Smooth muscle cell of the brain vasculature (primary cell): ENCODE results near the gene SLC41A3.
"Not testable (repeated sequence)": the region's sequence is repeated elsewhere in the genome, so short reads cannot be mapped to it uniquely, and the experiment has no call there.

Experiments used
- DNase-seq: peaks from one replicate; pipeline ENCODE4 v3.0.0-alpha.2; 2012; ENCODE audit warnings: low read depth, low spot score

Gene SLC41A3

DNA sequence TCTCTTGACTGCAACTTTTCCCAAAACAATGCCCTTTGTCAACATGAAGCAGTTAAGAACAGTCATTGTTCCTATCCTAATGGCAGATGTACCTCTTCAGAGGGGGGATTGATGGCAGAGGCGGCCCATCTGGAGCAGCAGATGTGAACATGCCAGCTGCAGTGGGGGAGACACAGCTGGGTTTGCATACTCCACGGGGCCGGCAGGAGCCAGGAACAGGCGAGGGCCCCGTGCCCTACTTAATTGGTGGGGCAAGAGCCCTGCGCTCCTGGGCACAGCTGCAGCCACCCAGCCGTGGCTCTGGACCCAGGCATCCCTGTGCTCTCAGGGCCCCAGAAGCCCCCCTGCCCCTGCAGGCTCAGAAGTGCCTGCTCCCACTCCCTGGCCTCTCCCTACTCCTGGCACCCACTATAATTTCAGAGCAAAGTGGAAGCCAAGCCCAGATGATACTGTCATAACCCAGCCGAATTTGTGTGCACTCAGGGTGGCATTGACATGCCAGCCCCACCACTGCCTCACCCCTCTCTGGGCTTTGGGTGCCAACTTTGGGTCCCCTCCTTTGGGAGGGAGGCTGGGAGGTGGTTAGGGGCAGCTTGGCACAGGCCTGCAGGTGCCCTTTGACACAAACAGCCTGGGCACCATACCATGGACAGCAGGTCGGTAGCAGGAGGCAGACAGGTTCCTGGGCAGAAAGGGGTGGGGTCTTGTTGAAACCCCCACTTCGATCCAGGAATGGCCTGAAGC is 80.3 kb downstream of the SLC41A3 start:
- DNase-seq: no peak

DNA sequence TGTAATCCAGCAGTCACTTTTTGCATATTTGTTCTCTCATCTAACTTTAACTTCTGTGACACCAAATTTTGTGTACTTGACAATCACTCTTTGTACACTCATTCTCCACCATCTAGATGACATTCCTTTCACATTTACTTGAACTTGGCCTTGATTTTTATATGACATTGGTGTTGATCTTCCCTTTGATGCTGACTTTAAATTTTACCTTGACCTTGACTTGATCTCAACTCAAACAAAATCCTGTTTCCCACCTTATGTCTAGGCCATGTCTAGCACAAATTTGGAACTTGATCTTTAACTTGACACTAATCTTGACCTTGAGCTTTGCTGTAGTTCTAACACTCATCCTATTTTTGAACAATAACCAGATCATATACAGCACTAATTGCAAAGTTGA is 81.7 kb downstream of the SLC41A3 start:
- DNase-seq: no peak

DNA sequence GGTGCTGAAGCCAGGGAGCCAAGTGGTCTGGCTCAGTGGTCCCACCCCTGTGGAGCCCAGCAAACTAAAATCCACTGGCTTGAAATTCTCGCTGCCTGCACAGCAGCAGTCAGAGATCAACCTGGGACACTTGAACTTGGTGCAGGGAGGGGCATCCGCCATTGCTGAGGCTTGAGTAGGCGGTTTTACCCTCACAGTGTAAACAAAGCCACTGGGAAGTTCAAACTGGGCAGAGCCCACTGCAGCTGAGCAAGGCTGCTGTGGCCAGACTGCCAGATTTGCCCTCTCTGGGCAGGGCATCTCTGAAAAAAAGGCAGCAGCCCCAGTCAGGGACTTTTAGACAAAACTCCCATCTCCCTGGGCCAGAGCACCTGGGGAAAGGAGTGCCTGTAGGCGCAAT is 87.2 kb downstream of the SLC41A3 start:
- not testable (repeated sequence) for DNase-seq

DNA sequence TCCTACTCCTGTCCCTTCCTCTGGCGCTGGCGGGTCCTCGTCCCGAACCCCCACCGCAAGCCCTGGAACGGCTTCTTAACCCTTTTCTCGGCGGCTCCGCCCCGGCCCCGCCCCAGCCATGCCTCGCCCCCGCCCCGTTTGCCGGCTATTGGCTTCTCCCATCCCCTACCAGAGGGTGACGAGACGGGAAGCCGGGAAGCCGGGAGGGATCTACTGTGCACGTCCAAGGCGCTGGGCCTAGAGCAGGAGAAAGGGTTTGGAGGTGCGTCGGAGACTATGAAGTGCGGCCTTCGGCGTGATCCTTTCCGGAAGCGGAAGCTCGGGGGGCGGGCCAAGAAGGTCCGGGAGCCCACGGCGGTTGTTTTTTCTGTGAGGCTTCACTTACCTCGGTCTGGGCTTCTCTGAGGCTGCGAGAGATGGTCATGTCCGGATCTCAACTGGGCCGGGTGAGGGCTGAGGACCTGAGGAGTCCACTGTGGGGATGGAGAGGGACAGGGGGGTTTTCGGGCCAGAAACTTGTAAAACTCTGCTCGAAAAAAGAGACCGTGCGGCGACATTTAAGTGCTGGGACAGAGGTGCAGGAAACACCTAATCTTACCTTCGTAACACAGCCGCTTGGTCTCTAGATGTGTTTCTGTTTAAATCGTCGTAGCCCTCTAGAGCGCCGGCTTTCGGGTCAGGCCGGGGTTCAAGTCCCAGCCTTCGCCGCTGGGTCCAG is 93.5 kb downstream of the SLC41A3 start:
- peak; percentile 28 for DNase-seq

DNA sequence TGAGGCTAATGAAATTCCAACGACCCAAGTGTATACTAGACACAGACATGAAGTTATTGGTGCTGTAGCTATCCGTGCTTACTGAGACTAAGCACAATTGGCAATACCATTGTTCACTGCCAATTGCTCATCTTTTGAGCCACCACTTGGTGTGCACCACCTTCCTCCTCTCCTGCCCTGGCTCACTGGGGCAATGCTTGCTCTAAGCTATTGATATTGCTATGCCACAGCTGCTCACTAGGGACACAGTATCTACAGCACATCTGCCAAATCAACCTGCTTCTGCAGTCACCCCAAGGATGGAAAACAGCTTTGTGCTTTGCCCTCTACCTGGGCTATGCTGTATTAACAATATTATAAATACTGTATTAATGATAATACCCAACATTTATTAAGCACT is 99.0 kb downstream of the SLC41A3 start:
- not testable (repeated sequence) for DNase-seq

DNA sequence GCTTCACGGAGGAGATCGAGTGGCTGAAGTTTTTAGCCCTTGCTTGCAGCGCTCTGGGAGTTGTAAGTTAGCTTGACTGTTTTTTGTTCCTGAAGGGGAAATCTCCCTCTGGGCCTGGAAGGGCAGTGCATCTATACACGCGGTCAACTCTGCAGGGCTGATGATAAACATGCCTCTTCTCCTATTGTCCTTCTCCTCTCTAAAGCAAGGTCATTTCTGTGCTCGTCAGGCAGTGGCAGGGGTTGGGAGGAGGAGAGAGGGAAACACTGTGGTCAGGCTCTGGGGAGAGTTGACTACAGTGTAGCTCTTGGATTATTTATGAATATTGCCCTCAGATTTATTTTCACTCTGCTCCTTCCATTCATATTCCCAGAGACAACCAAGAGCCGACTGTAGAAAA is 106.8 kb downstream of the SLC41A3 start:
- DNase-seq: not testable (repeated sequence)

DNA sequence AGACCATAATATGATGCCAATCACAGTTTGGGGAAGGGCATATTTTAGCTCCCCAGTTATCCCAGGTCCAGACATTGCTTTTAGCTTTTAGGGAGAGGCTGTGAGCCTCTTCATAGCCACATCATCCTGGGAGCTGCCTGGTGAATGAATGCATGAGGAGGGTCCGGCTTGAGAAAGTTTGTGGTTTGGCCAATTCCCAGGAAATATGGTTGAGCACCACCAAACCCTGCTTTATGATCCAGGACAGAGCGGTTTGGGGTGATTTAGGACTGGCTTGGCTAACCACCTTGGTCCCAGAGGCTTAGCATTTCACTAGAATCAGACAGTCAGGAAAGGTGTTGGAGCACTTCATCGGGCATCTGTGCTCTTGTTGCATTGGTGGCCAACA is 107.9 kb downstream of the SLC41A3 start:
- DNase-seq: not testable (repeated sequence)

DNA sequence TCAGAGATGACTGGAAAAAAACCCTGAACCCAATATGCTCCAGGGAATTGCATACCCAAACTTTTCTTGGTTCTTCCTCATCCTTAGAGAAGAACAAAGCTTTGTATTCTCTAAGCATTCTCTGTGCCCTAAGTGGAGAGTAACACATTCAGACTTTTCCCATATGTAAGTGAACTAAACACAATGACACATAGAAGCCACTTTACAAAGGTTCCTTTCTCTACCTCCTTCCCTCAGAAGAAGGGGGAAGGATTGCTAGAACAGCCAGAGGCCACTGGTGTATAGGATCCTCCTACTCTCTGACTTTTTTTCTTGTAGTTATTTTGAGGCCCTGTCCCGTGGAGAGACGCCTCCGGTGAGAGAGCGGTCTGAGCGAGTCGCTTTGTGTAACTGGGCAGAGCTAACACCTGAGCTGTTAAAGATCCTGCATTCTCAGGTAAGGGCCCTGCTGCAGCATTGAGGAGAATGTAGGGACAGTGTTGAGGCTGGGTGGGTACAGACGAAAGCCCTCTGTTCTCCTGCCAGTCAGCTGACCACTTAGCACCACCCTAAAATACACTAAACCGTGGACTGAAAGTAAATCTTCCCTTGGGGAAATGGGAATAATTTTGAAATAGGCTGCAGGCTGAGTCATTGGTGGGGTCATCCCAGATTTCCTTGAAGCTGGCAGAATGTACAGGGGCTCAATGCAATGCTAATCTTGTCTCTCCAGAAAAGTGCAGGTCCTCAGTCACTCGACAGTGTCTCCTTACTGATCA is 108.5 kb downstream of the SLC41A3 start:
- not testable (repeated sequence) for DNase-seq

DNA sequence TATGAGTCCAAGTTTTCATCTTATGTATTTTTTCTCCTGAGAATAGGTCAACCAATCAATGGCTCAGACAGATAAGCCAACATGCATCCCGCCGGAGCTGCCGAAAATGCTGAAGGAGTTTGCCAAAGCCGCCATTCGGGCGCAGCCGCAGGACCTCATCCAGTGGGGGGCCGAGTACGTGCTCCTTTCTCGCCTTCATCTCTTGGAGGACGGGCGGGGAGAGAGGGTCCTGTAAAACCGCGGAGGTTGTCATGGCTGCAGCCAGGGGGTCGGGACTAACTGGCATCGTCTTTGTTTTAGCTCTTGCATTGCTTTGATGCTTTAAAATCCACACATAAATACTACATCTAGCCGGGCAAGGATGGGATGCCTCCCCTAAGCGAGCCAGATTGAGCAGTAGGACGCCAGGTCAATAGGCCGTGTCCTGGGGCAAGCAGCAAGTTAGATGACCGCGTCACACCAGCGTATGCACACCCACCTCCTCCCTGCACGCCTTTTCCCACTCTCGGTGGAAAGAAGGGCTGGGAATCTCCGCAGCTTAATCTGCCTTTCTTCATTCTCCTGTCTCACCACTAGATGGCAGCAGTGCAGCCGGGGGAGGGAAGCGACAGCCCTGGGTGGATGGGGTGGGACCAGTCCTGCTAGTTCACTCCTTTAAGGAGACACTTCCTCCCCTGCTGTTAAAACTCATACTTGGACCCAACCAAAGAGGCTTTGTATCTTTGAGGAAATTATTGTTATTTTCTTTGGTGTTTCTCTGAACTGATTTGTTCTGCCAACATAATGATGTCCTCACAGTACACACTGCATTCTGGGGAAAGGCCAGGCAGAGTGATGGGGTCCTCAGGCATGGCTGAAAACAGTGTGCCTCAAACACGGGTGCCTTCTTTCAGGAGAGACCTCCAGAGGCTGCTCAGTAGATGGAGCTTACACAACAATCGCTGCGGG is 111.7 kb downstream of the SLC41A3 start:
- DNase-seq: not testable (repeated sequence)

DNA sequence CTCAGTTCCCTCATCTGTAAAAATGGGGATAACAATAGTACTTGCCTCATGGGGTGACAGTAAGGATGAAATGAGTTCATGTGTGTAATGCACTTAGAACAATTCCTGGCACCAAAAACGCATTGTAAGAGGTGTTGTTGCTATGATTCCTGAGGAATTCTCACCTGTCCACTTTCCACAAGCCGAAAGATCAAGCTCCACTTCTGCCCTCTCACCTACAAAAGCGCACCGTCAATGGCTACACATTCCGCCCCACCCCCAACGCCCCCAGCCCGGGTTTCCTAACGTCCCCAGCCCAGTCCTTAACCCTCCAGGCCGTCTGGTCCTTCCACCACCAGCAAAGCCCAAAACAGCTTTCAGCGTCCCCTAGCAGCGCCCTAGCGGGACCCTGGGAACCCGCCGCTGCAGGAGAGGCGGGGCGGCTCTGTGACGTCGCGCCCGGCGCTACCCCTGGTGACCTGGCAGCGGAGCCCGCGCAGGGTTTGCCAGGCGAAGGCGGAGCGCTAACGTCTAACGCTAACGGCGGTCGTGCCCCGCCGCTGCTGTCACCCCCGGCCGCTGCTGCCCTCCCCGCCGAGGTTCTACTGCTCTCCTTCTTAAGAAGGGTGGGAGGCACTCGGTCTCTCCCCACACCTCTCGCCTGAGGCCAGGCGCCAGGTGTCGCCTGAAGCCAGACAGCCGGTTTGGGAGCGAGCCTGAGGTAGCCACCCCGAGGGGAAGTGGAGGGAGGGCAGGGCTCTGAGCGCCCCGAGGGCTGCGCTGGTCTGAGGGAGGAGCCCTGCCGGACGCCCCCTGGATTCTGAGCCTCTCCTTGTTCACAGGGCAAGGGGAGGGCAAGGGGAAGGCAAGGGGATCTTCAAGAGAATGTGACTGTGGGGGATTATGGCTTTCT is 115.0 kb downstream of the SLC41A3 start, which contains the start of gene ROPN1B:
Gene ROPN1B, plus strand, starts transcription at position 478 of the 892 bp plus-strand sequence. CDS start 2,877 bp downstream, outside the sequence.
- not testable (repeated sequence) for DNase-seq

DNA sequence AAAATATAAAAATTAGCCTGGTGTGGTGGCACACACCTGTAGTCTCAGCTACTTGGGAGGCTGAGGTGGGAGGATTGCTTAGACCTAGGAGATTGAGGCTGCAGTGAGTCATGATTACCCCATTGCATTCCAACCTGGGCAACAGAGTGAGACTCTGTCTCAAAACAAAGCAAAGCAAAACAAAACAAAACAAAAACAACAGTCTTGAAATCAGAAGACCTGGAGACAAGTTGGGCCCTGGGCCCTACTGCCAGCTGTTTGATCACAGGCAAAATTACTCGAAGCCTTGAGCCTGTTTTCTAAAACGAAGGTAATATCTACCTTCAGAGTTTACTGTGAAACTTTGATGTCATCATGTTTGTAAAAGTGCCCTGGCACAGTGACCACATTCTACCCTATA is 115.8 kb downstream of the SLC41A3 start:
- not testable (repeated sequence) for DNase-seq

DNA sequence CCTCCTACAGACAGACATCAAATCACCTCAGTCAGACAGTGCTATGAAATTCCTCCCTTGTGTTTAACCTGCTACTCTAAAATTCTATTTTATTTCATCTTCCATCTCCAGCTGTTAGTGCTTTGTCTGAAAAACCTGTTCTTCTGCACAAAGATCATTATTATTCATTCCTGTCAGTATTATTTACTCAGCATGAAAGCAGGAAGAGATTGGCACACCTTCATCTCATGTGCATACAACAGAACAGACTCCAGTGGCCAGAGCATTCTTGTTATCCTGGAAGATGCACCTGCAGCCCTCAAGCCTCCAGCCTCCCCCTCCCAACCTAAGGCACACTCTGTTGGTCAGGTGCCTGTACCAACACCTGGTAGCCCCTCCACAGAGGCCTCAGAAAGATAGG is 116.8 kb downstream of the SLC41A3 start:
- no peak for DNase-seq

DNA sequence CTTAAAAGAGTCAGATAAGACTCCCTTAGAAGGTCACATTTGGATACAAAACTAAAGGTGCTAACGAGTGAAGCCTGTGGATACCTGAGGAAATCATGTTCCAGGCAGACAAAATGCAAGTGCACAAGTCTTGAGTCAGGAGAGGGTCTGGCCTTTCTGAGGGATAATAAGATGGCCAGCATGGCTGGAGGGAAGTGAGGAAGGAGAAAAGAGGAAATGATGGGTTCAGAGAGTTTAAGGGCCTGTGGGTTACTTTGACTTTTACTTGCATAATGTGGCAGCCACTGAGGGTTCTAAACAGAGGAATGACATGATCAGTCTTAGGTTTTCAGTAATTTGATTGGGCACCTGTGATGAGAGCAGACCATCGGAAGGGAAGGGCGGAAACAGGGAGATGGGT is 118.4 kb downstream of the SLC41A3 start:
- no peak for DNase-seq

DNA sequence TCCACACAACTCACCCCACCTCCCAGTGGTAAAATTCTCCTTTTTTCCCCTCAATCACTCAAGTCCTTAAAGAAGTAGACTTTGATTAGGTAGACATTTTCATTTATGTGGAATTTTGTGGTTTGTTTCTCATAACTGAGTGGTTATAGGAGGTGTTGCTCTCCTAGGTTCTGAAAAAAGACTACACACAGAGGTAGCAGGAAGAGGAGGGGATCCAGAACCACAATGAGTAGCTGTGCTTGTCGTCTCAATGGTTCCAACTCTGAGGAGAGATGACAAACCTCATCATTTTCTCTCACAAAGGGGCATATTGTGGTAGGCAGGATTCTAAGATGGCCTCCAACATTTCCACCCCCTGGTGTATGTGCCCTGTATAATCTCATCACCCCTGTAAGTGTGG is 120.1 kb downstream of the SLC41A3 start:
- not testable (repeated sequence) for DNase-seq

DNA sequence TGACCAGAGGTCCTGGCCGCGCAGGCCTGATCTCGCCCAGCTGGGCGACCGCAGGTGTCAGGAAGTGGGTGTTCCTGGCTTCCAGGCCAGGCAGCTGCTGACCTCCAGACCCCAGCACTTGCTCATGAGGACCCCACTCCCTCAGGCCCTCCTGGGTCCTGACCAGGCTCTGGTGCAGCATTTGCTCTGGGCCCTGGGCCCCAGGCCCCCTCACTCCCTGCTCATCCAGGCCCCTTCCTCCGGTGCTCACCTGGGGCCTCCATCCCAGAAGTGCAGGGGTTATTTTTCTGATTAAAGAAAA is 122.7 kb downstream of the SLC41A3 start:
- DNase-seq: no peak

DNA sequence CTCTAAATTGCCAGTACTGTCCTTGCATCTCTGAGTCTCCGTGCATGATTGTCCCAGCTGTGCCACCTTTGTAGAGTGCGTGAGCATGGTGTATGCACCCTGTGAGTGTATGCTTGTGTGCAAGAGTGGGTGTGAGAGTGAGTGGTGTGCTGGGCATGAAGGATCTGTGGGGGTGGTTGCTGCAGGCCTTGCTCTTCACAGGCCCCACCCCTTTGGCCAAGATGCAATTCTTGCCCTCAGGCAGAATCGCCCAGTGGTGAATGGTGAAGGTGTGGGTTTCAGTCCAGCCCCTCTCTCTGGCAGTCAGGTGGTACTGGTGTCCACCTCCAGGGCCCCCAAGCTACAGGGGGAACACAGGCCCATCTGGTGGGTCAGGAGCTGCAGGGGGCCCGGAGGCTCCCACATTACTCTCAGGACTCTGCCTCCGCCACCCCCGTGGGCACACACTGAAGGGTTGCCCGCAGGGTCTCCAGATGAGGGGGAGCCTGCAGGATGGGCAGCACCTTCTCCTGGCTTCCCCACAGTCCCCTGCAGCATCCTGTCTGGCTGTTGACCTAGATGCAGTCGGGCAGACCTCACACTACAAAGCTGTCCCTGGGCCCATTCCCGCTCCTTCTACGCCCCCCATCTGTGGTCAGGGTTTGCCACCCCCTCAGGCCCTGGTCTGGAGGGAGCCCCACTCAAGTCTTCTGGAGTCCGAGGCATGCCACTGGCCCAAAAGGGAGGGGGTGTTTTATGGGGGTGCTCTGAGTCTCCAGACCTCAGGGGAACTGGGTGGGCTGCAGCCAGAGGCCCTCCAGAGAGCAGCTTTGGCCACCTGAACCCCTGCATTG is 123.3 kb downstream of the SLC41A3 start:
- no peak for DNase-seq

DNA sequence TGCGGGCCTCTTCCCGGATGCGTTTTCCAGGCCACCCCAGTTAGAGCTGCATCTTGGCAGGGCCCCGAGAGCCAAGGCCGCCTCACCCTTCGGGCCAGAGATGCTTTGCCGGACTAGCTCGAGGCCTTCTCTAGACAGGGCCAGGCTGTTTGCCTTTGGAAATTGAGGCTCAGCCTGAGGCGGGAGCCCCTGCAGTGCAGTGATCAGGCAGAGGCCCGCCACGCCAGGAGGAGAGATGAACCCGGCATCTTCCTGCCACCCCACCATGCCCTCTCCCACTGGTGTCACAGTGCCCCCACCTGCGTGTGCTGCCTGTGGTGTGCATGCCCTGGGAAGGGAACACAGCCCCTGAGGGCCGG is 123.9 kb downstream of the SLC41A3 start:
- no peak for DNase-seq

DNA sequence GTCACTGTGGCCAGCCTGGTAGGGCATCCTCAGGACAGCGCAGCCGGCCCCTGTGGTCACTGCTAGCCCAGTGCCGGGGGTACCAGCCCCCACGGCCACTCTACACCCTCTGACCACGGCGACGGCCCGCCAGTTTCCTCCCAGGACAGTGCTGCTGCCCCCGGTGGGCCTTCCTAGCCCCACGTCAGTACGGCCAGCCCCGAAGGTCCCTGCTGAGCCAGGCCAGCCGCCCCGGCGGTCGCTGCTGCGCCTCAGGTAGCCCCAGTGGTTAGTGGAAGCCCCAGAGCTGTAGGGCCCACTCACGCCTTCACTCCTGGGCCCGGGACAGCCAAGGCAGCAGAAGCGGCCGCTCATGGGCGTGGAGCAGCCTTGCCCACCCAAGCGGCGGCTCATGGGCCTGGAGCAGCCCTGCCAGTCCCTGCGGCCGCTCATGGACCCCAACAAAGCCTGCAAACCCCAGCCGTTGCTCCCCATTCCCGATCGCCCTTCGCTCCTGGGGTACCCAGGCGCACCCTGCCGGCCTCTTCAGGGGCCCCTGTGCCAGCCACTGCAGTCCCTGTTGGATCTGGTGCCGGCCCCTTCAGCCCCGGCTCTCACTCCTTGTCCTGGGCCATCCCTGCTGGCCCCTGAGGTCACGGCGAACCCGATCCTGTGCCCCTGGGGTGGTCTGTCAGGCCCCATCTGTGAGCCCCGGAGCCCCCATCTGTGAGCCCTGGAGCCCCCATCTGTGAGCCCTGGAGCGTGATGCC is 124.4 kb downstream of the SLC41A3 start:
- no peak for DNase-seq
